ENCODE measurements around the gene FBXW7. TPM values are rescaled to one million over a fixed set of nuclear protein-coding genes. Genes with fewer than 3 reads are reported as not detected.
"Not testable (repeated sequence)": the region's sequence is repeated elsewhere in the genome, so short reads cannot be mapped to it uniquely, and the experiment has no call there.

FBXW7 gene
- total and polyA plus RNA-seq, 2 of the 8 experiments (the other 6 are each of a cell fraction or from before 2014, with no cell fraction given): 6.0 to 26.7 TPM

- H3K4me2 ChIP-seq (ENCODE audit: insufficient read depth in 1 of 2, low read depth in 2 of 2, low read length in 2 of 2); H2BK20ac ChIP-seq (ENCODE audit: low read length); H3K23ac ChIP-seq (ENCODE audit: insufficient read length); H4K8ac ChIP-seq (ENCODE audit: extremely low read depth, insufficient read depth, low read length); FAIRE-seq; H2BK12ac ChIP-seq (ENCODE audit: low read depth, low read length); H3K27ac ChIP-seq (ENCODE audit: low read depth, low read length); H3K9ac ChIP-seq (replicated peaks in 1 of 4; ENCODE audit: extremely low read depth in 1 of 4, low read depth in 3 of 4, low read length in 3 of 4); H3K56ac ChIP-seq (replicated peaks; ENCODE audit: insufficient read length, low read depth, low read length); H4K20me1 ChIP-seq (replicated peaks in 1 of 2; ENCODE audit: control insufficient read depth in 1 of 2, insufficient read depth in 2 of 2, low read length in 2 of 2); H2BK15ac ChIP-seq (ENCODE audit: low read length); H3K9me3 ChIP-seq (ENCODE audit: insufficient read depth in 2 of 2, low read depth in 1 of 2, low read length in 1 of 2); H3K79me1 ChIP-seq (ENCODE audit: low read depth, low read length); H3K14ac ChIP-seq (ENCODE audit: insufficient read length); H3K27me3 ChIP-seq (replicated peaks in 1 of 4; ENCODE audit: control insufficient read depth in 3 of 4, extremely low read depth in 1 of 4, insufficient read depth in 3 of 4, low read length in 3 of 4); H3K36me3 ChIP-seq (ENCODE audit: control insufficient read depth in 2 of 4, insufficient read depth in 4 of 4, low read length in 3 of 4); H2AK5ac ChIP-seq (ENCODE audit: low read depth, low read length); H3K18ac ChIP-seq (ENCODE audit: extremely low read depth, low read length); H3K4ac ChIP-seq (replicated peaks; ENCODE audit: insufficient read length, low read depth, low read length); H4K91ac ChIP-seq (replicated peaks; ENCODE audit: insufficient read length, low read length); DNase-seq (ENCODE audit: low read depth in 1 of 2, low spot score in 2 of 2); H2BK5ac ChIP-seq (ENCODE audit: low read depth, low read length); H4K5ac ChIP-seq (ENCODE audit: insufficient read length, low read depth, low read length); H2AFZ ChIP-seq (ENCODE audit: low read length); H2BK120ac ChIP-seq (replicated peaks; ENCODE audit: low read depth, low read length); POLR2A ChIA-PET (ENCODE audit: partially characterized antibody); H3K23me2 ChIP-seq (ENCODE audit: low read depth, low read length); H3K79me2 ChIP-seq (ENCODE audit: control insufficient read depth in 1 of 2, insufficient read depth in 2 of 2, low read length in 2 of 2); H3K4me3 ChIP-seq (ENCODE audit: extremely low read depth in 1 of 4, insufficient read depth in 2 of 4, low read depth in 3 of 4, low read length in 4 of 4): not testable (repeated sequence)
- CTCF ChIA-PET (ENCODE audit: partially characterized antibody): interaction anchor here (1.0 kb wide), 2 partner anchors 35 to 43 kb away, joined by 3 read pairs; no protein-coding TSS in a partner anchor
- peaks cover 0 to 11% (median 3%) of the 10 kb centered on the region in 4 experiments; a peak in 4 of 7 replicates for H3K4me1 ChIP-seq (replicated peaks in 1 of 4; ENCODE audit: control insufficient read depth in 3 of 4, insufficient read depth in 4 of 4, low read length in 3 of 4)
- 82% methylated on average over 8 of the region's 8 CpGs; no CpG with 5 or more reads in 1 of the 2 experiments for WGBS, 2 experiments (ENCODE audit: extremely low coverage in 1 of 2, insufficient coverage in 1 of 2, insufficient read length in 1 of 2, insufficient replicate concordance in 2 of 2, low coverage in 1 of 2, low lambda C conversion rate in 2 of 2, missing lambda C conversion rate in 1 of 2)
Observed at GRCh38 chr4:152544533-152544932, 8.6 kb upstream of the FBXW7 start.
